Ovary (tissue), 9 donors: ENCODE results near the gene FAM83D. TPM values are rescaled to one million over a fixed set of nuclear protein-coding genes. Genes with fewer than 3 reads are reported as not detected.
"Not testable (repeated sequence)": the region's sequence is repeated elsewhere in the genome, so short reads cannot be mapped to it uniquely, and the experiment has no call there.

Source experiments
- DNase-seq, 5 donors: peaks; one replicate each; pipeline ENCODE4 v3.0.0-alpha.2; 2019 to 2020
- H3K27ac ChIP-seq, 2 donors: fragments of 200-600 bp; one replicate each; pipeline versions ENCODE4 v1.5.1 to v1.8.0; 2019 to 2022
- H3K27me3 ChIP-seq: fragments of 200-600 bp; one replicate; pipeline ENCODE4 v1.8.0; 2022
- H3K36me3 ChIP-seq: fragments of 200-600 bp; sonication (generic); one replicate; pipeline ENCODE4 v1.5.1; 2019
- H3K4me1 ChIP-seq: one replicate; pipeline ENCODE4 v1.8.1; 2013; ENCODE audit warnings: mild to moderate bottlenecking, moderate library complexity; ENCODE audit not compliant: insufficient read depth
- H3K4me3 ChIP-seq: fragments of 200-600 bp; sonication (generic); one replicate; pipeline ENCODE4 v1.5.1; 2017
- H3K9me3 ChIP-seq, 2 donors: fragments of 200-600 bp in 1 of 2; sonication (generic) in 1 of 2; one replicate each; pipeline versions ENCODE4 v1.5.1 to v1.8.1; 2013 to 2019; ENCODE audit warnings: mild to moderate bottlenecking in 1 of 2, moderate library complexity in 1 of 2
- EP300 ChIP-seq: sonication (generic); formaldehyde crosslinking; IDR thresholded peaks from one replicate; pipeline ENCODE4 v1.6.1; 2017; ENCODE audit warnings: antibody characterized with exemption
- POLR2A ChIP-seq: fragments of 450-650 bp; IDR thresholded peaks from one replicate; pipeline ENCODE4 v1.6.1; 2017; ENCODE audit warnings: antibody characterized with exemption, mild to moderate bottlenecking, moderate library complexity
- WGBS, 3 donors: extraction: QIAGEN DNeasy Blood & Tissue Kit in 1 of 3; methylation state at CpG; one replicate each; pipeline versions ENCODE4 v1.1.5 to v1.1.7; 2013 to 2017; 5-methylcytosine and 5-hydroxymethylcytosine counted together
- intact Hi-C, 4 donors: fragments of 100-400 bp; cut with DNase I; formaldehyde crosslinking; loops; one replicate each; pipeline versions ENCODE4 v1.11.0 to v1.15.1; 2022 to 2023
- polyA plus RNA-seq, 2 donors: library from polyadenylated mRNA; stranded (reverse); fragments of 200-250 nt in 1 of 2; fragments of 350-450 nt in 1 of 2; fragmentation: Illumina TruSeq in 1 of 2; extraction: RNeasy Lipid Tissue Mini Kit (QIAGEN cat#74804) in 1 of 2; gene quantifications; one replicate each; pipeline ENCODE4 v1.2.3, GENCODE V29; 2013 to 2014
- total RNA-seq, 7 donors: library from RNA; depleted of rRNA in 2 of 7; stranded (reverse); fragments of >200 nt in 2 of 7; fragmentation: NEBNext Ultra II Directional in 3 of 7; extraction: Animal tissue kit (Norgen Biotek cat#: 25700) in 3 of 7; gene quantifications; one replicate each; pipeline versions ENCODE4 v1.1.0 to v1.2.4, GENCODE V29; 2016 to 2023
- TF ChIP-seq, protein P1 (sequence below), 3 donors: fragments of 450-650 bp in 2 of 3; fragments of 200-600 bp in 1 of 3; IDR thresholded peaks; one replicate each; pipeline versions ENCODE4 v1.5.1 to v1.8.0; 2016 to 2022; ENCODE audit warnings: antibody characterized with exemption in 3 of 3, mild to moderate bottlenecking in 1 of 3
- donor health status: DM: no; HTN: no; CAD: no; lungs with moderate emphysema.
- donor health status: DM: no; HTN: no; CAD: no.
- donor health status: Bipolar disorder and iron deficiency.
- donor health status: DM: yes; HTN: yes; CAD: no.
- donor health status: DM: no; HTN: no; CAD: no.
- donor health status: DM: yes; HTN: yes; CAD: no.

FAM83D gene
- total and polyA plus RNA-seq, 9 donors: 0.18 to 2.5 (median 0.62) TPM; not detected in 1

DNA sequence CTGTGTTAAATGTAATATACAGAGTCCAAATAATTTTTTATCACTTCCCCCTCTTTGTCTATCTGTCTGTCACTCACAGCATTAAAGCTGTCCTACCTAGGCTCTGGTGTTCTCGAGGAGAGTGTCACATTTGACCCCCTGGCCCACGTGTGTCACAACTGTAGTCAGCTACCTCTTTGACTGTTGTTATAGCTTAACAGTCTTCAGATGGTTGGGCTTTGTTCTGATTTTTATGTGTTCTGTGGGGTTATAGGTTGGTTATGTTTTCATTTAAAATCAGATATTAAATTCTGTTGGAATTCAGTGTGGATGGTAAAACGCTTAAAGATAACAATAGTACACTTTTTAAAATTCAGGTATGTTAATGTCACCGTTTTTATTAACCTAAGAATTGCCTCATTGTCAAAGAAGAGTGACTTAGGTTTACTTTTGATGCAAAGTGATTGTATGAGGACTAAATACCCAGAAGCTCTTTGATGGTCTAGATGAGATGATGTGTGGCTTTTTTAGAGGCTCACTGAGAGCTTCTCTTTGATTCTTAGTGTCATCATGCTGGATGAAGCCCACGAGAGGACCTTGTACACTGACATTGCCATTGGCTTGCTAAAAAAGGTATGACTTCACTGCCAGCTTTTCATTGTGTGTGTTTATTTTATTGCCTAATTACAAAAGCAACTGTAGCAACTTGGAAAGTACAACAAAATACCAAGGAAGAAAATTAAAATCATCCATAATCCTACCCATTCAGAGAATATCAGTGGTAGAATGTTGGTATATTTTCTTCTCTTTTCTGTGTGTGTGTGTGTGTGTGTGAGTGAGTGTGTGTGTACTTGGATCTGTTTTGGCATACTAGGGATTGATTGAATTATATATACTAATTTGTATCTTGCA lies 65.8 kb downstream of the FAM83D start:
- TF ChIP-seq EP300: no peak
- no peak for TF ChIP-seq POLR2A
- TF ChIP-seq, protein P1, sequence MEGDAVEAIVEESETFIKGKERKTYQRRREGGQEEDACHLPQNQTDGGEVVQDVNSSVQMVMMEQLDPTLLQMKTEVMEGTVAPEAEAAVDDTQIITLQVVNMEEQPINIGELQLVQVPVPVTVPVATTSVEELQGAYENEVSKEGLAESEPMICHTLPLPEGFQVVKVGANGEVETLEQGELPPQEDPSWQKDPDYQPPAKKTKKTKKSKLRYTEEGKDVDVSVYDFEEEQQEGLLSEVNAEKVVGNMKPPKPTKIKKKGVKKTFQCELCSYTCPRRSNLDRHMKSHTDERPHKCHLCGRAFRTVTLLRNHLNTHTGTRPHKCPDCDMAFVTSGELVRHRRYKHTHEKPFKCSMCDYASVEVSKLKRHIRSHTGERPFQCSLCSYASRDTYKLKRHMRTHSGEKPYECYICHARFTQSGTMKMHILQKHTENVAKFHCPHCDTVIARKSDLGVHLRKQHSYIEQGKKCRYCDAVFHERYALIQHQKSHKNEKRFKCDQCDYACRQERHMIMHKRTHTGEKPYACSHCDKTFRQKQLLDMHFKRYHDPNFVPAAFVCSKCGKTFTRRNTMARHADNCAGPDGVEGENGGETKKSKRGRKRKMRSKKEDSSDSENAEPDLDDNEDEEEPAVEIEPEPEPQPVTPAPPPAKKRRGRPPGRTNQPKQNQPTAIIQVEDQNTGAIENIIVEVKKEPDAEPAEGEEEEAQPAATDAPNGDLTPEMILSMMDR (IDR thresholded peaks at IDR 0.05): no peak
- no peaks in the 10 kb centered on the region for H3K36me3 ChIP-seq
- 73 to 77% (median 76%) methylated on average over 5 of the region's 5 CpGs for WGBS, 3 donors

DNA sequence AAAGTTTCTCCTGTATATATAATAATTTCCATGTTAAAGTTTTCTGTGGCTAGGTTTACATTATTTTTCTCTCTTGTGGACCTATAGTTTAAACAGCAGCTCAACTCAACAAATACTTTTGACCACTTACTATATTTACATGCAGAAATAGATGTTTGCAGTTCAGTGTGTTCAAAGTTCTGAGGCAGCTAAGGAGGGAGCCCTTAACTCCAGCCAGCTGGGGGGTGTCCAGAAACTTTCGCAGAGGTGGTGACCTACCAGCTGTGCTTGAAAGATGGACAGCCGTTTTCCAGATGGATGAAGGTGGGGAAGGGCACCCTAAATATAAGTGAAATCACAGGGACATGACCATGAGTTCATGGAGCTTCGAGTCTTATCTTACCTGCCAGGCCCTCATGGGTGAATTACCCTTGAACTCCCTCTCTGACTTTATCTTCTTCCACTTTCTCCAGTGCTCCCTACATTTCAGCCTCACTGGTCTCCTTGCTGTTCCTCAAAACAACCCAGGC lies 69.4 kb downstream of the FAM83D start:
- no peaks in the 10 kb centered on the region for H3K9me3 ChIP-seq
- WGBS, 3 donors: 8 to 36% (median 9%) methylated on average over 3 of the region's 3 CpGs
- no peak overlapping the region for H3K27ac ChIP-seq
- DNase-seq: peak in 2 of 5 donors; percentile 26 to 55
- TF ChIP-seq, protein P1 (IDR thresholded peaks at IDR 0.05): no peak
- TF ChIP-seq EP300: no peak
- no peak for TF ChIP-seq POLR2A
- H3K36me3 ChIP-seq: no peaks in the 10 kb centered on the region
- intact Hi-C loops: no loop called here
- no peaks in the 10 kb centered on the region for H3K4me1 ChIP-seq
- H3K27me3 ChIP-seq: no peaks in the 10 kb centered on the region
- no peak overlapping the region for H3K4me3 ChIP-seq

More for the DNA sequence above, 65.8 kb downstream of the FAM83D start:
- Histone ChIP-seq H3K4me3 (no peak overlapping the region), H3K27ac (no peak overlapping the region), H3K27me3 (no peaks in the 10 kb centered on the region), H3K4me1 (no peaks in the 10 kb centered on the region), H3K9me3 (no peaks in the 10 kb centered on the region)
- intact Hi-C loops: no loop called here
- no peak for DNase-seq

DNA sequence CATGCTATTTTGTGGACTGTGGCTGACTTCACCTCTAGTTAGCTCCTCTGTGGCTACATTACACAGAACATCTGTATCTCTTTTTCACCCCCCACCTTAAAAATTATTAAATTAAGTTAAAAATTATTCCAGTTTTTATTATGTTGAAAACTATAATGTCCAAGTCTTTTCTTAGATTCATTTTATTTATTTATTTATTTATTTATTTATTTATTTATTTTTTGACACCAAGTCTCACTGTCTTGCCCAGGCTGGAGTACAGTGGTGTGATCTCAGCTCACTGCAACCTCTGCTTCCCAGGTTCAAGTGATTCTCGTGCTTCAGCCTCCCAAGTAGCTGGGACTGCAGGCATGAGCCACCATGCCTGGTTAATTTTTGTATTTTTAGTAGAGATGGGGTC lies 70.6 kb downstream of the FAM83D start:
- H3K4me1 ChIP-seq, H3K27ac ChIP-seq, intact Hi-C loops, H3K27me3 ChIP-seq, H3K4me3 ChIP-seq, H3K36me3 ChIP-seq, DNase-seq, H3K9me3 ChIP-seq: not testable (repeated sequence)
- 96 to 100% (median 97%) methylated on average over 1 of the region's 1 CpG for WGBS, 3 donors

DNA sequence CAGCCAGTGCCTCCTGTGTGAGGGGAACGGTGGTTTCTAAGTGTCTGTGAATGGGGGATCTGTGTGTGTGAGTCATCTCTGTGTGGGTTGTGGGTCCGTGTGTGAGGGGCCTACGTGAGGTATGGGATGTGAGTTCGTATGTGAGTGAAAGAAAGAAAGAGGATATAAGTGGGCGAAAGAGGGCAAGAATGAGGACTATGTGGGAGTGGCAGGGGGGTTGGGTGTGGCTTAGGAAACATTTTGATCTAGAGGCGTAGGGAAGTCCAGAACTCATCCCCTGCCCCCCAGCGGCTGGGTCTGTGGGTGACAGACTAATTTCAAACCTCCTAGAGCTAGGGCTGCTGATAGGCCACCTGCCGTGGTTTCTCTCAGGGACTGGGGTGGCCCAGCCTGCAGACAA lies 71.4 kb downstream of the FAM83D start:
- TF ChIP-seq, protein P1 (IDR thresholded peaks at IDR 0.05): no peak
- no peak for TF ChIP-seq EP300
- H3K36me3 ChIP-seq: no peaks in the 10 kb centered on the region
- no peaks in the 10 kb centered on the region for H3K9me3 ChIP-seq
- no peak for DNase-seq
- intact Hi-C loops: no loop called here
- H3K4me3 ChIP-seq: no peak overlapping the region
- WGBS, 3 donors: 93 to 94% (median 93%) methylated on average over 8 of the region's 8 CpGs
- no peak overlapping the region for H3K27ac ChIP-seq
- no peaks in the 10 kb centered on the region for H3K27me3 ChIP-seq
- H3K4me1 ChIP-seq: no peaks in the 10 kb centered on the region

DNA sequence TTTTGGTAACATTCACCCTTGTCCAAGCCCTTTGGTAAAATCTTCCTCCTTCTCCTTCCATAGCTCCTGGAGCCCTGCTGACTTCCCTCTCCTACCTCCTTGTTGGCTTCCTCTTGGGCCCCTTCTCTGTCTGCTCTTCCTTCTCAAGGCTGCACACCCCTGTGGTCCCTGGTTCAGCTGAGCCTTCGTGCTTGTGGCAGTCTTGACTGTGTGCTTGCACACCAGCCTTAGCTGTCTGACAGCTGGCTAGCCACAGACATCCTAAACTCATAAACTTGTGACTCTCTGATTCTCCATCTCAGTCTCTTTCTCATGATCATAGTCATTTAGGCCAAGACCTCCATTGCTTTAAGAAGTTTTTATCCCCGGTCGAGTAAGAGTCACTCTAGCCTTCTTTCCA lies 73.0 kb downstream of the FAM83D start:
- H3K36me3 ChIP-seq: no peaks in the 10 kb centered on the region

More for the DNA sequence above, 73.0 kb downstream of the FAM83D start:
- 90 to 94% (median 94%) methylated on average over 3 of the region's 3 CpGs for whole genome bisulfite sequencing, 3 donors
- Histone ChIP-seq H3K27ac (no peak overlapping the region), H3K4me3 (no peak overlapping the region), H3K4me1 (no peaks in the 10 kb centered on the region), H3K9me3 (no peaks in the 10 kb centered on the region), H3K27me3 (no peaks in the 10 kb centered on the region)
- DNase-seq: no peak
- TF ChIP-seq, protein P1 (IDR thresholded peaks at IDR 0.05): no peak
- TF ChIP-seq EP300 (no peak), POLR2A (no peak)
- intact Hi-C loops: no loop called here
